Measurements from ENCODE around the gene COLEC11. TPM values are rescaled to one million over a fixed set of nuclear protein-coding genes. Genes with fewer than 3 reads are reported as not detected.

The COLEC11 gene
- total RNA-seq, 3 donors from 2014 or later (not counting 1 experiment from before 2014, with no cell fraction given), result 0.61 TPM; not detected in 2

- Histone ChIP-seq H3K27ac (ENCODE audit: low read length) (no peak overlapping the region), H3K9me3 (ENCODE audit: control insufficient read depth, insufficient read depth, low read length) (no peaks in the 10 kb centered on the region), H3K4me1 (ENCODE audit: control insufficient read depth, insufficient read depth, low read length) (no peaks in the 10 kb centered on the region), H3K27me3 (ENCODE audit: control insufficient read depth, insufficient read depth, low read length) (no peaks in the 10 kb centered on the region), H3K36me3 (ENCODE audit: control insufficient read depth, insufficient read depth, low read length) (no peaks in the 10 kb centered on the region), H3K4me3 (ENCODE audit: low read length) (no peak overlapping the region)
- ATAC-seq, result no peak
- Mint-ChIP-seq H3K36me3 (no peaks in the 10 kb centered on the region), H3K4me3 (no peak overlapping the region), H3K4me1 (no peaks in the 10 kb centered on the region), H3K27me3 (ENCODE audit: low read depth in 2 of 2) (peaks cover 0 to 2% of the 10 kb centered on the region in 2 donors), H3K9me3 (no peaks in the 10 kb centered on the region), H3K27ac (no peak overlapping the region)
- no peak for DNase-seq
- 85% methylated on average over 11 of the region's 11 CpGs for WGBS (ENCODE audit: insufficient coverage)
- TF ChIP-seq CTCF (IDR thresholded peaks at IDR 0.05), result no peak
- intact Hi-C loops (cut with micrococcal nuclease), result no loop called here
Observed at GRCh38 chr2:3637311-3637675, 42.4 kb downstream of the COLEC11 start.

- H3K9me3 ChIP-seq (ENCODE audit: control insufficient read depth, insufficient read depth, low read length), result no peaks in the 10 kb centered on the region
Observed at GRCh38 chr2:3637692-3638455, 43.0 kb downstream of the COLEC11 start.

GRCh38 chr2:3638456-3638810 is 43.5 kb downstream of the COLEC11 start:
- no peaks in the 10 kb centered on the region for H3K4me1 Mint-ChIP-seq
- WGBS (ENCODE audit: insufficient coverage), result 77% methylated on average over 8 of the region's 8 CpGs
- DNase-seq, result no peak

More at GRCh38 chr2:3637692-3638455, 43.0 kb downstream of the COLEC11 start:
- TF ChIP-seq CTCF (IDR thresholded peaks at IDR 0.05), result no peak
- Mint-ChIP-seq H3K27me3 (ENCODE audit: low read depth in 2 of 2) (peaks cover 0 to 2% of the 10 kb centered on the region in 2 donors), H3K27ac (no peak overlapping the region), H3K9me3 (no peaks in the 10 kb centered on the region), H3K4me3 (no peak overlapping the region), H3K36me3 (no peaks in the 10 kb centered on the region), H3K4me1 (no peaks in the 10 kb centered on the region)
- no peaks in the 10 kb centered on the region for H3K4me1 ChIP-seq (ENCODE audit: control insufficient read depth, insufficient read depth, low read length)
- ATAC-seq (no peak), DNase-seq (peak in 1 of 2 donors; percentile 7)
- H3K27me3 ChIP-seq (ENCODE audit: control insufficient read depth, insufficient read depth, low read length), result no peaks in the 10 kb centered on the region
- no peaks in the 10 kb centered on the region for H3K36me3 ChIP-seq (ENCODE audit: control insufficient read depth, insufficient read depth, low read length)
- no peak overlapping the region for H3K4me3 ChIP-seq (ENCODE audit: low read length)
- no peak overlapping the region for H3K27ac ChIP-seq (ENCODE audit: low read length)
- intact Hi-C loops (cut with micrococcal nuclease), result no loop called here
- 87% methylated on average over 30 of the region's 30 CpGs for WGBS (ENCODE audit: insufficient coverage)

More at GRCh38 chr2:3638456-3638810, 43.5 kb downstream of the COLEC11 start:
- TF ChIP-seq CTCF (IDR thresholded peaks at IDR 0.05), result no peak
- no peak overlapping the region for H3K4me3 Mint-ChIP-seq
- H3K36me3 ChIP-seq (ENCODE audit: control insufficient read depth, insufficient read depth, low read length), result no peaks in the 10 kb centered on the region
- no peak overlapping the region for H3K27ac ChIP-seq (ENCODE audit: low read length)
- ATAC-seq, result no peak
- H3K36me3 Mint-ChIP-seq, result no peaks in the 10 kb centered on the region
- no peak overlapping the region for H3K27ac Mint-ChIP-seq
- intact Hi-C loops (cut with micrococcal nuclease), result no loop called here
- H3K27me3 Mint-ChIP-seq (ENCODE audit: low read depth in 2 of 2), result peaks cover 0 to 2% of the 10 kb centered on the region in 2 donors
- no peaks in the 10 kb centered on the region for H3K27me3 ChIP-seq (ENCODE audit: control insufficient read depth, insufficient read depth, low read length)
- no peak overlapping the region for H3K4me3 ChIP-seq (ENCODE audit: low read length)
- no peaks in the 10 kb centered on the region for H3K4me1 ChIP-seq (ENCODE audit: control insufficient read depth, insufficient read depth, low read length)
- no peaks in the 10 kb centered on the region for H3K9me3 Mint-ChIP-seq
- no peaks in the 10 kb centered on the region for H3K9me3 ChIP-seq (ENCODE audit: control insufficient read depth, insufficient read depth, low read length)

Data from natural killer cell (primary cell).